ENCODE data around the gene ERC1.

DNA sequence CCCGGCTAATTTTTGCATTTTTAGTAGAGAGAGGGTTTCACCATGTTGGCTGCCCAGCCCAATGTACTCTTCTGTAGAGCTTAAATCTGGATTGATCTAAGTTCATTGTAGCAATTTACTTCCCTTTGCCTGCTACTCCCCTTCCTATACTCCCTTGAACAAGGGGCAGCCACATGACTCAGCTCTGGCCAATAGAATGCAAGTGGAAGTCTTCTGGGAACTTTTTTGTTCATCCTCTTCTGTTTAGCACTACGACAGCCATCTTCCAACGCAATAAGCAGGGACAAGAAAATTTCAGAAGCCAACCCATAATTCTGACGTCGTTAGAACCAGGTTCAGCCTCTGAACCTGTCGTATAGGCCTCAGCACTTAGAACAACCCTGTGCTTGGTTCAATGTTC lies 35.1 kb upstream of the ERC1 start:
- TF ChIP-seq, protein P1, sequence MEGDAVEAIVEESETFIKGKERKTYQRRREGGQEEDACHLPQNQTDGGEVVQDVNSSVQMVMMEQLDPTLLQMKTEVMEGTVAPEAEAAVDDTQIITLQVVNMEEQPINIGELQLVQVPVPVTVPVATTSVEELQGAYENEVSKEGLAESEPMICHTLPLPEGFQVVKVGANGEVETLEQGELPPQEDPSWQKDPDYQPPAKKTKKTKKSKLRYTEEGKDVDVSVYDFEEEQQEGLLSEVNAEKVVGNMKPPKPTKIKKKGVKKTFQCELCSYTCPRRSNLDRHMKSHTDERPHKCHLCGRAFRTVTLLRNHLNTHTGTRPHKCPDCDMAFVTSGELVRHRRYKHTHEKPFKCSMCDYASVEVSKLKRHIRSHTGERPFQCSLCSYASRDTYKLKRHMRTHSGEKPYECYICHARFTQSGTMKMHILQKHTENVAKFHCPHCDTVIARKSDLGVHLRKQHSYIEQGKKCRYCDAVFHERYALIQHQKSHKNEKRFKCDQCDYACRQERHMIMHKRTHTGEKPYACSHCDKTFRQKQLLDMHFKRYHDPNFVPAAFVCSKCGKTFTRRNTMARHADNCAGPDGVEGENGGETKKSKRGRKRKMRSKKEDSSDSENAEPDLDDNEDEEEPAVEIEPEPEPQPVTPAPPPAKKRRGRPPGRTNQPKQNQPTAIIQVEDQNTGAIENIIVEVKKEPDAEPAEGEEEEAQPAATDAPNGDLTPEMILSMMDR (IDR thresholded peaks at IDR 0.05; ENCODE audit: low read length): no peak
- TF ChIP-seq EZH2 (IDR thresholded peaks at IDR 0.05; ENCODE audit: borderline replicate concordance, low read length): no peak

Data from OCI-LY1 (cell line).